ENCODE results near the gene RILP.

RILP gene

DNA sequence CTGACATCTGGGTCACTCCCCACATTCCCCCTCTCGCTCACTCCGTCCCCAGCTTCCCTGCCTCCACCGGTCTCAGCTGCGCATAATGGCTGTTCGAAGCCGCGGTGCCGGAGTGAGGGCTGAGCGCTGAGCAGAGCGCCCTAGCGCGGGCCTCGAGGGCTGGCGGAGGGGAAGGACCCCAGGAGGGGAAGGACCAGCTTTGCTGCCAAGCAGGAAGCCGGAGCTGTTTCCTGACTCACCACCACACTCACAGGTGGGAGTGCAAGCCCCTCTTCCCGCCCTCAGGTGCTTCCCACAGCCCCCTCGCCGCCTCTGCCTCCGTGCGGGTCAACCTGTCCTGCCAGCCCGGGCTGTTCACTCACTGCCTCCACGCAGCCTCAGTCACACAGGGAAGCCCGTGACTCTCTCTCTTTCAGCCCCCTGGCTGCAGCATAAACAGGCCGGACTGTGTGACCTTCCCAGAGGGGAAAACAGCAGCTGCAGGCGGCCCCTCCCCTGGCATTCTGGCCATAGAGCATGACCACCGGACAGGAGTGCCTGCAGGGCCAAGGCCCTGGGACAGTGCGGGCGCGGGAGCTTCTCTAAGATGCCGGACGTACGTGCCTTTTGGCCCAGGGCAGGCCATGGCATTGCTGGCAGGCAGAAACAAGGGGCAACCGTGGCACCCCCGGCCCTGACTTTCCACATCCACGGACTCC is 44.7 kb downstream of the RILP start:
- no peak for DNase-seq (ENCODE audit: low read depth)

DNA sequence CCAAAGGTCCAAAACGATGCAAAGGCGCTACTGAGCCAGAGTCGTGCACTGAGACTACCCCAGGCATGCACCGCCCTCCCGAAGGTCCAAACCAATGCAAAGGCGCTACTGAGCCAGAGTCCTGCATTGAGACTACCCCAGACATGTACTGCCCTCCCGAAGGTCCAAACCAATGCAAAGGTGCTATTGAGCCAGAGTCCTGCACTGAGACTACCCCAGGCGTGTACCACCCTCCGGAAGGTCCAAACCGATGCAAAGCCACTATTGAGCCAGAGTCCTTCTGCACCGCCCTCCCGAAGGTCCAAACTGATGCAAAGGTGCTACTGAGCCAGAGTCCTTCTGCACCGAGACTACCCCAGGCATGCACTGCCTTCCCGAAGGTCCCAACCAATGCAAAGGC is 48.1 kb downstream of the RILP start:
- no peak for DNase-seq (ENCODE audit: low read depth)

DNA sequence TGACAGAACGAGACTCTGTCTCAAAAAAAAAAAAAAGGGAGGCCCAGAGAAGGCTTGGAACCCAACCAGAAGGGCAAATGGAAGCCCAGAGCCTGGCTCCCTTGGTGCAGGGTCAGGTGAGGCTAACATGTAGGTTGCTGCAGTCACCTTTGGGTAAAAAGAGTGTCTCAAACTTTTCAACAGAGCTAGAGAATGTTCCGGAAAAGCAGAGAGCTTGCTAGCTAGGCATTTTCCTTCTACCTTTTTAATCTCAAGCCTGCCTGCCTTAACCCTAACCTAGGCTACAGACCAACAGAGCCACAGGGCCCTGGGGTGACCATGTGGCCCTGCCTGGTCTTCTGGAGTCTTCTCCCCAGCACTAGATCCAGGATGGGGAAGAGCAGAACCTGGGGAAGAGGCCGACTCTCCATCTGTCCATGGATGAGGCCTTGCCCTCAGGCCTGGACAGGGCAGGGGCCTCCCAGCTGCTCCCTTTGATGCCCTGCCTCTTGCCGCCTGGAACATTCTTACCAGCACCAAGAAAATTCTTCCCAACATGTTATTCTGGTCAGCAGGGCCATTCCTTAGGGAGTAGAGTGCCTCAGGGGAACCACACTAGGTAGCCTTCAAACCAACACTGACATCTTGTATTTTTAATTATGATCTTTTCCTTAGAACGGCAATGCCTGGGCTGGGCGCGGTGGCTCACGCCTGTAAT is 51.1 kb downstream of the RILP start:
- no peak for DNase-seq (ENCODE audit: low read depth)

DNA sequence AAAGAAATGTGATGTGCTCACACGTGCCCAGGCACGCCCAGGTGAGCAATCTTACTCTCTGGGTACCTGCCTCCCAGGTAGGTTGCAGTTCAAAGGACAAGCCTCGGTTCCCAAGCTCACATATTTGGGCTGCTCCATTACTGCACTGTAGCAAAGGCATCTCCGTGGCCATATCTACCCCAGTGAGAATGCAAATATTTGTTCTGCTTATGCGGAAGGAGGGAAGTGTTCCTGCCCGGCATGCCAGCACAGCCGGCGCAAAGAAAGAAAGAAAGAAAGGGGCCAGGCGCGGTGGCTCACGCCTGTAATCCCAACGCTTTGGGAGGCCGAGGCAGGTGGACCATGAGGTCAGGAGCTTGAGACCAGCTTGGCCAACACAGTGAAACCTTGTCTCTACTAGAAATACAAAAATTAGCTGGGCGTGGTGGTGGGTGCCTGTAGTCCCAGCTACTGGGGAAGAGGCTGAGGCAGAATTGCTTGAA is 51.8 kb downstream of the RILP start:
- no peak for DNase-seq (ENCODE audit: low read depth)

Measured in stromal cell of bone marrow (primary cell).